SK-N-SH (cell line): ENCODE measurements around the gene IRF2. TPM values are rescaled to one million over a fixed set of nuclear protein-coding genes. Genes with fewer than 3 reads are reported as not detected.
A peak's percentile ranks its signal among the peaks of the same experiment; 100 is the strongest.

ENCODE experiments used
- CTCF ChIA-PET: fragments of 300-600, 350-600 bp; formaldehyde crosslinking; extraction: SDS; loops from one replicate; lab custom pipeline; 2021; lab: Yijun Ruan, JAX
- POLR2A ChIA-PET: fragments of 350-600 bp; sonication (Branson Sonifier 250); formaldehyde crosslinking; extraction: SDS; loops from one replicate; lab custom pipeline; 2020; ENCODE audit warnings: antibody characterized with exemption, inconsistent platforms; lab: Yijun Ruan, JAX
- DNase-seq: peaks from one replicate; pipeline ENCODE4 v3.0.0; 2012
- H2AFZ ChIP-seq: fragments of 200-600 bp; sonication (generic); 2 replicates; pipeline ENCODE4 v1.8.1; 2016; ENCODE audit warnings: antibody characterized with exemption, mild to moderate bottlenecking, low read depth
- H3F3A ChIP-seq: fragments of 200-600 bp; sonication (generic); replicated peaks from 2 replicates; pipeline ENCODE3; 2016; ENCODE audit warnings: antibody characterized with exemption, mild to moderate bottlenecking; ENCODE audit not compliant: insufficient read depth
- H3K27ac ChIP-seq, 2 experiments: fragments of 200-500 bp in 1 of 2; fragments of 200-600 bp in 1 of 2; sonication (Bioruptor generic) in 1 of 2; sonication (generic), shearing (Covaris generic) in 1 of 2; 2 replicates each; pipeline versions ENCODE4 v1.5.1 to v1.6.1; 2014 to 2016; ENCODE audit warnings: low read depth in 2 of 2, inconsistent platforms in 1 of 2, low read length in 1 of 2, mild to moderate bottlenecking in 1 of 2, mixed read lengths in 1 of 2
- H3K27me3 ChIP-seq: fragments of 200-600 bp; sonication (generic), shearing (Covaris generic); 2 replicates; pipeline ENCODE4 v1.6.1; 2016; ENCODE audit warnings: mixed run types; ENCODE audit not compliant: insufficient read depth
- H3K36me3 ChIP-seq, 2 experiments: fragments of 200-500 bp in 1 of 2; fragments of 200-600 bp in 1 of 2; sonication (Bioruptor generic) in 1 of 2; sonication (generic) in 1 of 2; replicated peaks in 1 of 2; 2 replicates each; pipeline versions ENCODE3 to v1.5.1; 2014 to 2016; ENCODE audit warnings: low read length in 1 of 2, mild to moderate bottlenecking in 1 of 2; ENCODE audit not compliant: insufficient read depth in 2 of 2, control insufficient read depth in 1 of 2
- H3K4me1 ChIP-seq, 2 experiments: fragments of 200-500 bp in 1 of 2; fragments of 200-600 bp in 1 of 2; sonication (Bioruptor generic) in 1 of 2; sonication (generic), shearing (Covaris generic) in 1 of 2; 2 replicates each; pipeline versions ENCODE4 v1.5.1 to v1.6.1; 2014 to 2016; ENCODE audit warnings: low read depth in 1 of 2, low read length in 1 of 2, mixed run types in 1 of 2; ENCODE audit not compliant: insufficient read depth in 2 of 2, control insufficient read depth in 1 of 2
- H3K4me2 ChIP-seq: fragments of 200-600 bp; sonication (generic), shearing (Covaris generic); 2 replicates; pipeline ENCODE4 v1.6.1; 2017; ENCODE audit warnings: mixed run types
- H3K4me3 ChIP-seq, 2 experiments: fragments of 200-500 bp in 1 of 2; fragments of 200-600 bp in 1 of 2; sonication (Bioruptor generic) in 1 of 2; sonication (generic), shearing (Covaris generic) in 1 of 2; 2 replicates each; pipeline versions ENCODE4 v1.5.1 to v1.8.1; 2014 to 2016; ENCODE audit warnings: low read depth in 2 of 2, inconsistent platforms in 1 of 2, low read length in 1 of 2, mild to moderate bottlenecking in 1 of 2, mixed read lengths in 1 of 2, moderate library complexity in 1 of 2
- H3K79me2 ChIP-seq: fragments of 200-600 bp; sonication (generic); 2 replicates; pipeline ENCODE4 v1.8.1; 2017; ENCODE audit warnings: mild to moderate bottlenecking; ENCODE audit not compliant: insufficient read depth
- H3K9ac ChIP-seq: fragments of 200-600 bp; sonication (generic); 2 replicates; pipeline ENCODE4 v1.6.1; 2017; ENCODE audit warnings: mixed run types
- H3K9me2 ChIP-seq: fragments of 200-600 bp; sonication (generic); 2 replicates; pipeline ENCODE4 v1.6.1; 2017; ENCODE audit warnings: mixed run types
- H3K9me3 ChIP-seq: fragments of 200-600 bp; sonication (generic); 2 replicates; pipeline ENCODE4 v1.6.1; 2017; ENCODE audit warnings: mixed run types, mild to moderate bottlenecking, moderate library complexity
- H4K20me1 ChIP-seq: fragments of 200-600 bp; sonication (generic); 2 replicates; pipeline ENCODE4 v1.6.1; 2017; ENCODE audit warnings: mild to moderate bottlenecking, mixed run types; ENCODE audit not compliant: insufficient read depth
- CHD2 ChIP-seq: fragments of 150-350 bp; IDR thresholded peaks from 2 replicates; pipeline ENCODE4 v1.6.1; 2018; ENCODE audit warnings: low read length; ENCODE audit not compliant: partially characterized antibody
- EP300 ChIP-seq, 2 experiments: IDR thresholded peaks; 2 replicates each; pipeline versions ENCODE4 v1.4.0 to v1.6.1; 2012; ENCODE audit warnings: borderline replicate concordance in 1 of 2, low read depth in 1 of 2, low read length in 1 of 2
- FOSL2 ChIP-seq: IDR thresholded peaks from 2 replicates; pipeline ENCODE4 v1.4.0; 2012; ENCODE audit warnings: low read depth, mild to moderate bottlenecking, moderate library complexity, borderline replicate concordance
- FOXJ3 ChIP-seq: sonication (generic); formaldehyde crosslinking; IDR thresholded peaks from 2 replicates; pipeline ENCODE4 v1.5.1; 2020; ENCODE audit warnings: mild to moderate bottlenecking, missing genetic modification reagents
- FOXM1 ChIP-seq: IDR thresholded peaks from 2 replicates; pipeline ENCODE4 v1.4.0; 2012; ENCODE audit warnings: low read depth, mild to moderate bottlenecking
- GABPA ChIP-seq: IDR thresholded peaks from 2 replicates; pipeline ENCODE4 v1.4.0; 2012; ENCODE audit warnings: low read depth, mild to moderate bottlenecking
- JUND ChIP-seq: IDR thresholded peaks from 2 replicates; pipeline ENCODE4 v1.4.0; 2012
- MEF2A ChIP-seq: IDR thresholded peaks from 2 replicates; pipeline ENCODE4 v1.4.0; 2012; ENCODE audit warnings: low read depth, borderline replicate concordance
- RCOR1 ChIP-seq: fragments of 150-350 bp; IDR thresholded peaks from 2 replicates; pipeline ENCODE4 v1.6.1; 2017; ENCODE audit warnings: antibody characterized with exemption, low read length
- RFX5 ChIP-seq: IDR thresholded peaks from 2 replicates; pipeline ENCODE4 v1.6.1; 2012; ENCODE audit warnings: mild to moderate bottlenecking, improper control_type of control experiment, low read length
- SIN3A ChIP-seq: IDR thresholded peaks from 2 replicates; pipeline ENCODE4 v1.6.1; 2012; ENCODE audit warnings: low read depth, mild to moderate bottlenecking, low read length, moderate library complexity, borderline replicate concordance
- TEAD4 ChIP-seq: IDR thresholded peaks from 2 replicates; pipeline ENCODE4 v1.4.0; 2012; ENCODE audit warnings: mild to moderate bottlenecking, borderline replicate concordance; ENCODE audit not compliant: insufficient read depth
- YY1 ChIP-seq: IDR thresholded peaks from 2 replicates; pipeline ENCODE4 v1.4.0; 2012; ENCODE audit warnings: low read depth, mild to moderate bottlenecking
- WGBS: methylation state at CpG from one replicate; pipeline ENCODE4 v1.1.6; 2017; ENCODE audit warnings: low lambda C conversion rate; 5-methylcytosine and 5-hydroxymethylcytosine counted together
- polyA plus RNA-seq, 3 experiments: library from polyadenylated mRNA; depleted of rRNA; stranded (reverse); fragments of >200 nt; gene quantifications; 2 replicates each; pipeline ENCODE4 v1.2.3, GENCODE V29; 2012
- TF ChIP-seq, protein P1 (sequence below): IDR thresholded peaks from 2 replicates; pipeline ENCODE4 v1.4.0; 2012; ENCODE audit warnings: low read depth, borderline replicate concordance

IRF2 gene
- polyA plus RNA-seq, 1 of the 3 experiments (the other 2 are of a cell fraction), result 23.3 TPM

DNA sequence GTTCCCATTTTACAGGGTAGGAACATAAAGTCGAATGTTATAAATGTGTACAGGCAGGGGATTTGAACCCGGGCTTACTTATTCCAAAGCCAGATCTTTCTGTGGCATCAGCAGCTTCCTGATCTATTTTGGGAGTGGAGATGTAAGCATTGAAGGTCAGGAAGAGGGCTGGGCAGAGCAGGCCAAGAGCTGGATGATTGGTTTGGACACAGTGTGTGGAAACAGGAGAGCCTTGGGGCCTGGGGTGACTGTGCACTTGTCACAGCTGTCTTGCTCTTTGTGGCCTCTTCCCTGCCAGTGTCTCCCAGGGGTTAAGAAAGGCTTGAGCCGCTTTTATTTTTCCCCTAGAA is 128.8 kb downstream of the IRF2 start:
- WGBS, result 91% methylated on average over 3 of the region's 3 CpGs
- DNase-seq, result no peak

DNA sequence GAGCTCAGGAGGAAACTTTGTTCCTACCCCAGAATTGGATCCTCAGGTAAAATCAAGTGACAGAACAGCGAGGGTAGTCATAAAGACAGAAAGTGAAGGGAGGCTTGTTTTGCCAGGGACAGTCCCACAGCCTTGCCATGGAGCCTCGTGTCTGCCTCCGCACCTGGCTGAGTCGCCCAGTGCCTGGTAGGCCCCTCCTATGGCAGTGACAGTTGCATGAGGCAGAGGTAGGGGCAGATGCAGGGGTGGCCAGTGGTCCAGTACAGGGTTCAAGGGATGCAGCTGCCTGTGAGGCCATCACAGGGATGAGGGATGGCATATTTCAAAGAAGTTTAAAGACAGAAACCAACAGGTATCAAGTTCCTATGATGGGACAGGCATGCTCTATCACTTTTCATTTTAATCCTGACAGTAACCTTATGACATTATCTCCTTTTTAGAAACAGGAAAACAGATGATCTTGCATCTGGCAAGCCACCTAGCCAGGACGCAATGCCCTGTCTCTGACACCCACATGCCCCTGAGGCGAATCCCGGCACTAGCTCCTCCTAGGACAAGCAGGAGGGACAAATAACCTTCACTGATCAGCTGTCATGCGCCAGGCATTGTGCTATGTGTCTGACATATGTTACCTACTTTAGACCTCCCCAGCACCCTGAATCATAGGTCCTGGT is 129.3 kb downstream of the IRF2 start:
- no peaks in the 10 kb centered on the region for H3K9me3 ChIP-seq
- H3K36me3 ChIP-seq, result no peaks in the 10 kb centered on the region
- H3K4me3 ChIP-seq, result no peak overlapping the region
- ChIA-PET POLR2A (interaction anchor here (1.6 kb wide), 1 partner anchor 192 kb away, joined by 7 read pairs; no protein-coding TSS in a partner anchor), CTCF (interaction anchor here (1.2 kb wide), 1 partner anchor 81 kb away, joined by 3 read pairs; no protein-coding TSS in a partner anchor)
- 91% methylated on average over 5 of the region's 8 CpGs for WGBS
- no peaks in the 10 kb centered on the region for H3K79me2 ChIP-seq
- TF ChIP-seq CHD2, result no peak
- TF ChIP-seq YY1, result no peak
- no peak for TF ChIP-seq SIN3A
- no peak for TF ChIP-seq TEAD4
- TF ChIP-seq, protein P1, sequence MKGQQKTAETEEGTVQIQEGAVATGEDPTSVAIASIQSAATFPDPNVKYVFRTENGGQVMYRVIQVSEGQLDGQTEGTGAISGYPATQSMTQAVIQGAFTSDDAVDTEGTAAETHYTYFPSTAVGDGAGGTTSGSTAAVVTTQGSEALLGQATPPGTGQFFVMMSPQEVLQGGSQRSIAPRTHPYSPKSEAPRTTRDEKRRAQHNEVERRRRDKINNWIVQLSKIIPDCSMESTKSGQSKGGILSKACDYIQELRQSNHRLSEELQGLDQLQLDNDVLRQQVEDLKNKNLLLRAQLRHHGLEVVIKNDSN, result no peak
- TF ChIP-seq RCOR1, result no peak
- no peak for TF ChIP-seq RFX5
- H3F3A ChIP-seq, result peaks cover under 1% of the 10 kb centered on the region
- no peaks in the 10 kb centered on the region for H3K9me2 ChIP-seq
- H3K4me1 ChIP-seq, result peaks cover 15 to 23% of the 10 kb centered on the region in 2 experiments; a peak in 3 of 4 replicates
- no peak overlapping the region for H3K4me2 ChIP-seq
- peak; percentile 31 for DNase-seq
- no peak overlapping the region for H2AFZ ChIP-seq
- no peak overlapping the region; a peak in 1 of 4 replicates for H3K27ac ChIP-seq
- no peaks in the 10 kb centered on the region for H4K20me1 ChIP-seq
- no peaks in the 10 kb centered on the region for H3K27me3 ChIP-seq
- H3K9ac ChIP-seq, result no peak overlapping the region

More for the DNA sequence above, 128.8 kb downstream of the IRF2 start:
- TF ChIP-seq GABPA (no peak), TEAD4 (no peak), FOXM1 (no peak), FOXJ3 (no peak), EP300 (IDR thresholded peaks at IDR 0.05; ENCODE audit: borderline replicate concordance in 1 of 2, low read depth in 1 of 2, low read length in 1 of 2) (no peak), SIN3A (no peak), FOSL2 (no peak), MEF2A (no peak), RFX5 (no peak), RCOR1 (no peak), JUND (no peak)
- no peaks in the 10 kb centered on the region for H4K20me1 ChIP-seq
- POLR2A ChIA-PET, result no interaction called here
- no peaks in the 10 kb centered on the region for H3K27me3 ChIP-seq
- H2AFZ ChIP-seq, result no peak overlapping the region
- no peak overlapping the region for H3K4me3 ChIP-seq
- no peak overlapping the region for H3K9ac ChIP-seq
- H3K79me2 ChIP-seq, result no peaks in the 10 kb centered on the region
- no peaks in the 10 kb centered on the region for H3F3A ChIP-seq
- no peak overlapping the region for H3K4me2 ChIP-seq
- no peaks in the 10 kb centered on the region for H3K9me3 ChIP-seq
- H3K9me2 ChIP-seq, result no peaks in the 10 kb centered on the region
- H3K27ac ChIP-seq, result no peak overlapping the region
- H3K36me3 ChIP-seq, result no peaks in the 10 kb centered on the region
- CTCF ChIA-PET, result interaction anchor here (1.2 kb wide), 1 partner anchor 81 kb away, joined by 3 read pairs; no protein-coding TSS in a partner anchor
- peaks cover 15 to 23% of the 10 kb centered on the region in 2 experiments; a peak in 3 of 4 replicates for H3K4me1 ChIP-seq
